ENCODE results near the gene MRTFB.

The MRTFB gene

GRCh38 chr16:14072360-14072759 is 1.2 kb downstream of the MRTFB start:
- TF ChIP-seq, protein P1, sequence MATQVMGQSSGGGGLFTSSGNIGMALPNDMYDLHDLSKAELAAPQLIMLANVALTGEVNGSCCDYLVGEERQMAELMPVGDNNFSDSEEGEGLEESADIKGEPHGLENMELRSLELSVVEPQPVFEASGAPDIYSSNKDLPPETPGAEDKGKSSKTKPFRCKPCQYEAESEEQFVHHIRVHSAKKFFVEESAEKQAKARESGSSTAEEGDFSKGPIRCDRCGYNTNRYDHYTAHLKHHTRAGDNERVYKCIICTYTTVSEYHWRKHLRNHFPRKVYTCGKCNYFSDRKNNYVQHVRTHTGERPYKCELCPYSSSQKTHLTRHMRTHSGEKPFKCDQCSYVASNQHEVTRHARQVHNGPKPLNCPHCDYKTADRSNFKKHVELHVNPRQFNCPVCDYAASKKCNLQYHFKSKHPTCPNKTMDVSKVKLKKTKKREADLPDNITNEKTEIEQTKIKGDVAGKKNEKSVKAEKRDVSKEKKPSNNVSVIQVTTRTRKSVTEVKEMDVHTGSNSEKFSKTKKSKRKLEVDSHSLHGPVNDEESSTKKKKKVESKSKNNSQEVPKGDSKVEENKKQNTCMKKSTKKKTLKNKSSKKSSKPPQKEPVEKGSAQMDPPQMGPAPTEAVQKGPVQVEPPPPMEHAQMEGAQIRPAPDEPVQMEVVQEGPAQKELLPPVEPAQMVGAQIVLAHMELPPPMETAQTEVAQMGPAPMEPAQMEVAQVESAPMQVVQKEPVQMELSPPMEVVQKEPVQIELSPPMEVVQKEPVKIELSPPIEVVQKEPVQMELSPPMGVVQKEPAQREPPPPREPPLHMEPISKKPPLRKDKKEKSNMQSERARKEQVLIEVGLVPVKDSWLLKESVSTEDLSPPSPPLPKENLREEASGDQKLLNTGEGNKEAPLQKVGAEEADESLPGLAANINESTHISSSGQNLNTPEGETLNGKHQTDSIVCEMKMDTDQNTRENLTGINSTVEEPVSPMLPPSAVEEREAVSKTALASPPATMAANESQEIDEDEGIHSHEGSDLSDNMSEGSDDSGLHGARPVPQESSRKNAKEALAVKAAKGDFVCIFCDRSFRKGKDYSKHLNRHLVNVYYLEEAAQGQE (IDR thresholded peaks at IDR 0.05; ENCODE audit: insufficient replicate concordance, low read depth), result no peak
- TF ChIP-seq SPI1 (IDR thresholded peaks at IDR 0.05; ENCODE audit: borderline replicate concordance, low read depth), result no peak
- no peak for DNase-seq (ENCODE audit: low read depth in 1 of 2, low spot score in 1 of 2)
- H3K27me3 ChIP-seq (ENCODE audit: insufficient read depth, poor library complexity, severe bottlenecking), result no peaks in the 10 kb centered on the region
- H3K27ac ChIP-seq (replicated peaks), result no peak overlapping the region
- no peak overlapping the region for H3K4me3 ChIP-seq (replicated peaks; ENCODE audit: insufficient read depth, low read length)

DNA sequence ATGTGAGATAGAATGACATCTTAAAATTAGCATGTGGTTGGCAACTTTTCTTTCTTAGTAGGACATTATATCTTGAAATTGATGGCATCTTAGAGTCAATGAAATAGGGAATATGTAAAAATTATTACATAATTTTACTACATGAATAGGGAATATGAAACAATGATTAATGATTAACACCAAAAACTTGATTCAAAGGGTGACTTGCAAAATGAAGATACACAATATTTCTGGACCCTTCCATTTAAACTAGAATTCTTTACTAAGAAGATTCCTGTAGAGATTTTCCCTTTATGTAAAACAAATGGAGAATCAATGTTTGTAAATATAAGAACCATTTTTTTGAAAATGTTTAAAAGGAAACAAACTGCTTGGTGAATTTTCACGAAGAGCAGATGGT is 3.4 kb downstream of the MRTFB start:
- no peak overlapping the region for H3K27ac ChIP-seq (replicated peaks)
- H3K27me3 ChIP-seq (ENCODE audit: insufficient read depth, poor library complexity, severe bottlenecking), result no peaks in the 10 kb centered on the region
- DNase-seq (ENCODE audit: low read depth in 1 of 2, low spot score in 1 of 2), result no peak
- no peak for TF ChIP-seq SPI1 (IDR thresholded peaks at IDR 0.05; ENCODE audit: borderline replicate concordance, low read depth)
- H3K4me3 ChIP-seq (replicated peaks; ENCODE audit: insufficient read depth, low read length), result no peak overlapping the region

GRCh38 chr16:14077918-14078317 is 6.8 kb downstream of the MRTFB start:
- no peaks in the 10 kb centered on the region for H3K27me3 ChIP-seq (ENCODE audit: insufficient read depth, poor library complexity, severe bottlenecking)
- no peak overlapping the region for H3K4me3 ChIP-seq (replicated peaks; ENCODE audit: insufficient read depth, low read length)
- TF ChIP-seq, protein P1 (IDR thresholded peaks at IDR 0.05; ENCODE audit: insufficient replicate concordance, low read depth), result no peak
- TF ChIP-seq POLR2AphosphoS5 (IDR thresholded peaks at IDR 0.05; ENCODE audit: low read depth) (no peak), SPI1 (IDR thresholded peaks at IDR 0.05; ENCODE audit: borderline replicate concordance, low read depth) (no peak), GABPA (IDR thresholded peaks at IDR 0.05; ENCODE audit: low read depth) (no peak)
- TF ChIP-seq, protein P2, sequence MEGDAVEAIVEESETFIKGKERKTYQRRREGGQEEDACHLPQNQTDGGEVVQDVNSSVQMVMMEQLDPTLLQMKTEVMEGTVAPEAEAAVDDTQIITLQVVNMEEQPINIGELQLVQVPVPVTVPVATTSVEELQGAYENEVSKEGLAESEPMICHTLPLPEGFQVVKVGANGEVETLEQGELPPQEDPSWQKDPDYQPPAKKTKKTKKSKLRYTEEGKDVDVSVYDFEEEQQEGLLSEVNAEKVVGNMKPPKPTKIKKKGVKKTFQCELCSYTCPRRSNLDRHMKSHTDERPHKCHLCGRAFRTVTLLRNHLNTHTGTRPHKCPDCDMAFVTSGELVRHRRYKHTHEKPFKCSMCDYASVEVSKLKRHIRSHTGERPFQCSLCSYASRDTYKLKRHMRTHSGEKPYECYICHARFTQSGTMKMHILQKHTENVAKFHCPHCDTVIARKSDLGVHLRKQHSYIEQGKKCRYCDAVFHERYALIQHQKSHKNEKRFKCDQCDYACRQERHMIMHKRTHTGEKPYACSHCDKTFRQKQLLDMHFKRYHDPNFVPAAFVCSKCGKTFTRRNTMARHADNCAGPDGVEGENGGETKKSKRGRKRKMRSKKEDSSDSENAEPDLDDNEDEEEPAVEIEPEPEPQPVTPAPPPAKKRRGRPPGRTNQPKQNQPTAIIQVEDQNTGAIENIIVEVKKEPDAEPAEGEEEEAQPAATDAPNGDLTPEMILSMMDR (IDR thresholded peaks at IDR 0.05; ENCODE audit: insufficient read depth, low read length), result no peak
- no peak overlapping the region for H3K27ac ChIP-seq (replicated peaks)
- no peak for DNase-seq (ENCODE audit: low read depth in 1 of 2, low spot score in 1 of 2)

DNA sequence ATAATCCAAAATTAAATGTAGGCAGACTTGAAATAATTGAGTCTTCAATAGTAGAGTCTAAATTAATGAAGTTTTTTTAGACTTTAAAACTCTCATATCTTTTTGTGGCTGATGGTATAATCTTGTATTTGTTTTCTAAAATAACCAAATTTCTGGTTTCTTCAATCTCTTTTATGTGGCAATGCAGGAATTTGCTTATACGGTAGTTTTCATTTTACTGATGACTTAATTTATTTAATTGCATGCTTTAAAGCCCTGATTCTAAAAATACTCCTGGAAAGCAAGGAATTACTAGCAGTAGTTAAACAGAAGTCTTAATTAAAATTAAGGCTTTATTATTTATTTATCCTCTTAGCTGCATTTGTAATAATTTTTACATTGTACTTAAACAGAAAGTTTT is 15.4 kb downstream of the MRTFB start:
- no peaks in the 10 kb centered on the region for H3K27me3 ChIP-seq (ENCODE audit: insufficient read depth, poor library complexity, severe bottlenecking)
- TF ChIP-seq POLR2AphosphoS5 (IDR thresholded peaks at IDR 0.05; ENCODE audit: low read depth) (no peak), SPI1 (IDR thresholded peaks at IDR 0.05; ENCODE audit: borderline replicate concordance, low read depth) (no peak), GABPA (IDR thresholded peaks at IDR 0.05; ENCODE audit: low read depth) (no peak)
- TF ChIP-seq, protein P1 (IDR thresholded peaks at IDR 0.05; ENCODE audit: insufficient replicate concordance, low read depth), result no peak
- TF ChIP-seq, protein P2 (IDR thresholded peaks at IDR 0.05; ENCODE audit: insufficient read depth, low read length), result no peak
- no peak overlapping the region for H3K4me3 ChIP-seq (replicated peaks; ENCODE audit: insufficient read depth, low read length)
- no peak for DNase-seq (ENCODE audit: low read depth in 1 of 2, low spot score in 1 of 2)
- no peak overlapping the region for H3K27ac ChIP-seq (replicated peaks)

Data from HL-60 (cell line).